HG02588 (cell line): Measurements from ENCODE around the gene TNS3.

ENCODE experiments used
- ATAC-seq: cut with Tn5 transposase; IDR thresholded peaks from one replicate; pipeline ENCODE4 v1.9.1; 2021; ENCODE audit warnings: mild to moderate bottlenecking, moderate library complexity; ENCODE audit not compliant: unreplicated experiment

The TNS3 gene

GRCh38 chr7:47414342-47415317, 167.3 kb downstream of the TNS3 start:
- no peak for ATAC-seq

- no peak for ATAC-seq
Measured at GRCh38 chr7:47413526-47414341, 168.2 kb downstream of the TNS3 start.

GRCh38 chr7:47411901-47412300, 170.0 kb downstream of the TNS3 start:
- no peak for ATAC-seq

GRCh38 chr7:47411281-47411869, 170.5 kb downstream of the TNS3 start:
- ATAC-seq = no peak

- no peak for ATAC-seq
Measured at GRCh38 chr7:47408675-47409074, 173.2 kb downstream of the TNS3 start.

- no peak for ATAC-seq
Measured at GRCh38 chr7:47407821-47408674, 173.9 kb downstream of the TNS3 start.

- no peak for ATAC-seq
Measured at GRCh38 chr7:47407136-47407535, 174.8 kb downstream of the TNS3 start.

GRCh38 chr7:47406801-47407129, 175.1 kb downstream of the TNS3 start:
- ATAC-seq = no peak

- ATAC-seq = no peak
Measured at GRCh38 chr7:47405921-47406800, 175.8 kb downstream of the TNS3 start.

GRCh38 chr7:47405286-47405904, 176.5 kb downstream of the TNS3 start:
- ATAC-seq = no peak

- no peak for ATAC-seq
Measured at GRCh38 chr7:47404010-47404409, 177.9 kb downstream of the TNS3 start.

- no peak for ATAC-seq
Measured at GRCh38 chr7:47402941-47403866, 178.7 kb downstream of the TNS3 start.

- ATAC-seq = no peak
Measured at GRCh38 chr7:47401611-47402570, 180.0 kb downstream of the TNS3 start.

GRCh38 chr7:47400741-47401206, 181.1 kb downstream of the TNS3 start:
- no peak for ATAC-seq

GRCh38 chr7:47400001-47400400, 181.9 kb downstream of the TNS3 start:
- no peak for ATAC-seq

- ATAC-seq = no peak
Measured at GRCh38 chr7:47394751-47395252, 187.1 kb downstream of the TNS3 start.

GRCh38 chr7:47394216-47394615, 187.7 kb downstream of the TNS3 start:
- no peak for ATAC-seq
